ENCODE results near the gene FCAR. TPM values are rescaled to one million over a fixed set of nuclear protein-coding genes. Genes with fewer than 3 reads are reported as not detected.

The FCAR gene
- total and polyA plus RNA-seq, 2 experiments from 2014 or later = not detected

DNA sequence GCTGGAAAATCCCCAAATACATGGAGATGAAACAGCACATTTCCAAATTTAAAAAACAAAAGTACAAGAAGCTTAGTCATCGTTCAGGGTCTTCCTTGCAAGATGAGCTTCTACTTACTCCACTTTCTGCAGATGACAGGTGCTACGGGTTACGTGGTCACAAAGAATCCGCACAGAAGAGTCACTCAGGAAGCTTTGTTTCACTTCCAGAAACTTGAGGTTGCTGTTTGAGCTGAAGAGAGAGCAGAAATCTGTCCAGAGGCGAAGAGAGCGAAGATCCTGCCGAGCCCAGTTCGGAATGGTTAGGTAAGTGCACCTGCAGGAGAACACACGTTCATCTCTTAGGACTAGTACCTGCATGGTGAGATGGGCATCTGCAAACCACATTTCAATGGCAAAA lies 63.9 kb downstream of the FCAR start:
- no peak overlapping the region for H3K4me2 ChIP-seq
- H2AFZ ChIP-seq = no peak overlapping the region
- no peaks in the 10 kb centered on the region for H3K9me2 ChIP-seq (ENCODE audit: insufficient read depth)
- no peak overlapping the region for H3K27ac Mint-ChIP-seq
- H3K4me1 Mint-ChIP-seq = peaks cover 2% of the 10 kb centered on the region; the same call in 2 of the 3 replicates
- H3F3A ChIP-seq (replicated peaks; ENCODE audit: low read depth) = no peaks in the 10 kb centered on the region
- ATAC-seq (no peak), DNase-seq (ENCODE audit: low spot score) (no peak)
- H3K9me3 Mint-ChIP-seq = peaks cover 29% of the 10 kb centered on the region
- H3K27me3 Mint-ChIP-seq (ENCODE audit: insufficient read depth, low read depth, poor library complexity) = no peaks in the 10 kb centered on the region
- TF ChIP-seq, protein P1, sequence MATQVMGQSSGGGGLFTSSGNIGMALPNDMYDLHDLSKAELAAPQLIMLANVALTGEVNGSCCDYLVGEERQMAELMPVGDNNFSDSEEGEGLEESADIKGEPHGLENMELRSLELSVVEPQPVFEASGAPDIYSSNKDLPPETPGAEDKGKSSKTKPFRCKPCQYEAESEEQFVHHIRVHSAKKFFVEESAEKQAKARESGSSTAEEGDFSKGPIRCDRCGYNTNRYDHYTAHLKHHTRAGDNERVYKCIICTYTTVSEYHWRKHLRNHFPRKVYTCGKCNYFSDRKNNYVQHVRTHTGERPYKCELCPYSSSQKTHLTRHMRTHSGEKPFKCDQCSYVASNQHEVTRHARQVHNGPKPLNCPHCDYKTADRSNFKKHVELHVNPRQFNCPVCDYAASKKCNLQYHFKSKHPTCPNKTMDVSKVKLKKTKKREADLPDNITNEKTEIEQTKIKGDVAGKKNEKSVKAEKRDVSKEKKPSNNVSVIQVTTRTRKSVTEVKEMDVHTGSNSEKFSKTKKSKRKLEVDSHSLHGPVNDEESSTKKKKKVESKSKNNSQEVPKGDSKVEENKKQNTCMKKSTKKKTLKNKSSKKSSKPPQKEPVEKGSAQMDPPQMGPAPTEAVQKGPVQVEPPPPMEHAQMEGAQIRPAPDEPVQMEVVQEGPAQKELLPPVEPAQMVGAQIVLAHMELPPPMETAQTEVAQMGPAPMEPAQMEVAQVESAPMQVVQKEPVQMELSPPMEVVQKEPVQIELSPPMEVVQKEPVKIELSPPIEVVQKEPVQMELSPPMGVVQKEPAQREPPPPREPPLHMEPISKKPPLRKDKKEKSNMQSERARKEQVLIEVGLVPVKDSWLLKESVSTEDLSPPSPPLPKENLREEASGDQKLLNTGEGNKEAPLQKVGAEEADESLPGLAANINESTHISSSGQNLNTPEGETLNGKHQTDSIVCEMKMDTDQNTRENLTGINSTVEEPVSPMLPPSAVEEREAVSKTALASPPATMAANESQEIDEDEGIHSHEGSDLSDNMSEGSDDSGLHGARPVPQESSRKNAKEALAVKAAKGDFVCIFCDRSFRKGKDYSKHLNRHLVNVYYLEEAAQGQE (IDR thresholded peaks at IDR 0.05; ENCODE audit: unreplicated experiment) = no peak
- no peak for TF ChIP-seq CREB1 (CRISPR knock-in tag; IDR thresholded peaks at IDR 0.05; ENCODE audit: low read depth)
- TF ChIP-seq, protein P2, sequence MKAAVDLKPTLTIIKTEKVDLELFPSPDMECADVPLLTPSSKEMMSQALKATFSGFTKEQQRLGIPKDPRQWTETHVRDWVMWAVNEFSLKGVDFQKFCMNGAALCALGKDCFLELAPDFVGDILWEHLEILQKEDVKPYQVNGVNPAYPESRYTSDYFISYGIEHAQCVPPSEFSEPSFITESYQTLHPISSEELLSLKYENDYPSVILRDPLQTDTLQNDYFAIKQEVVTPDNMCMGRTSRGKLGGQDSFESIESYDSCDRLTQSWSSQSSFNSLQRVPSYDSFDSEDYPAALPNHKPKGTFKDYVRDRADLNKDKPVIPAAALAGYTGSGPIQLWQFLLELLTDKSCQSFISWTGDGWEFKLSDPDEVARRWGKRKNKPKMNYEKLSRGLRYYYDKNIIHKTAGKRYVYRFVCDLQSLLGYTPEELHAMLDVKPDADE (IDR thresholded peaks at IDR 0.05) = no peak
- no peak for TF ChIP-seq NANOG (IDR thresholded peaks at IDR 0.05; ENCODE audit: borderline replicate concordance)
- no peak for TF ChIP-seq ZNF331 (CRISPR knock-in tag; IDR thresholded peaks at IDR 0.05; ENCODE audit: low read depth)
- no peak for TF ChIP-seq POLR2AphosphoS5 (IDR thresholded peaks at IDR 0.05; ENCODE audit: low read depth)
- no peak for TF ChIP-seq EZH2 (IDR thresholded peaks at IDR 0.05; ENCODE audit: low read depth, unreplicated experiment)
- TF ChIP-seq, protein P3, sequence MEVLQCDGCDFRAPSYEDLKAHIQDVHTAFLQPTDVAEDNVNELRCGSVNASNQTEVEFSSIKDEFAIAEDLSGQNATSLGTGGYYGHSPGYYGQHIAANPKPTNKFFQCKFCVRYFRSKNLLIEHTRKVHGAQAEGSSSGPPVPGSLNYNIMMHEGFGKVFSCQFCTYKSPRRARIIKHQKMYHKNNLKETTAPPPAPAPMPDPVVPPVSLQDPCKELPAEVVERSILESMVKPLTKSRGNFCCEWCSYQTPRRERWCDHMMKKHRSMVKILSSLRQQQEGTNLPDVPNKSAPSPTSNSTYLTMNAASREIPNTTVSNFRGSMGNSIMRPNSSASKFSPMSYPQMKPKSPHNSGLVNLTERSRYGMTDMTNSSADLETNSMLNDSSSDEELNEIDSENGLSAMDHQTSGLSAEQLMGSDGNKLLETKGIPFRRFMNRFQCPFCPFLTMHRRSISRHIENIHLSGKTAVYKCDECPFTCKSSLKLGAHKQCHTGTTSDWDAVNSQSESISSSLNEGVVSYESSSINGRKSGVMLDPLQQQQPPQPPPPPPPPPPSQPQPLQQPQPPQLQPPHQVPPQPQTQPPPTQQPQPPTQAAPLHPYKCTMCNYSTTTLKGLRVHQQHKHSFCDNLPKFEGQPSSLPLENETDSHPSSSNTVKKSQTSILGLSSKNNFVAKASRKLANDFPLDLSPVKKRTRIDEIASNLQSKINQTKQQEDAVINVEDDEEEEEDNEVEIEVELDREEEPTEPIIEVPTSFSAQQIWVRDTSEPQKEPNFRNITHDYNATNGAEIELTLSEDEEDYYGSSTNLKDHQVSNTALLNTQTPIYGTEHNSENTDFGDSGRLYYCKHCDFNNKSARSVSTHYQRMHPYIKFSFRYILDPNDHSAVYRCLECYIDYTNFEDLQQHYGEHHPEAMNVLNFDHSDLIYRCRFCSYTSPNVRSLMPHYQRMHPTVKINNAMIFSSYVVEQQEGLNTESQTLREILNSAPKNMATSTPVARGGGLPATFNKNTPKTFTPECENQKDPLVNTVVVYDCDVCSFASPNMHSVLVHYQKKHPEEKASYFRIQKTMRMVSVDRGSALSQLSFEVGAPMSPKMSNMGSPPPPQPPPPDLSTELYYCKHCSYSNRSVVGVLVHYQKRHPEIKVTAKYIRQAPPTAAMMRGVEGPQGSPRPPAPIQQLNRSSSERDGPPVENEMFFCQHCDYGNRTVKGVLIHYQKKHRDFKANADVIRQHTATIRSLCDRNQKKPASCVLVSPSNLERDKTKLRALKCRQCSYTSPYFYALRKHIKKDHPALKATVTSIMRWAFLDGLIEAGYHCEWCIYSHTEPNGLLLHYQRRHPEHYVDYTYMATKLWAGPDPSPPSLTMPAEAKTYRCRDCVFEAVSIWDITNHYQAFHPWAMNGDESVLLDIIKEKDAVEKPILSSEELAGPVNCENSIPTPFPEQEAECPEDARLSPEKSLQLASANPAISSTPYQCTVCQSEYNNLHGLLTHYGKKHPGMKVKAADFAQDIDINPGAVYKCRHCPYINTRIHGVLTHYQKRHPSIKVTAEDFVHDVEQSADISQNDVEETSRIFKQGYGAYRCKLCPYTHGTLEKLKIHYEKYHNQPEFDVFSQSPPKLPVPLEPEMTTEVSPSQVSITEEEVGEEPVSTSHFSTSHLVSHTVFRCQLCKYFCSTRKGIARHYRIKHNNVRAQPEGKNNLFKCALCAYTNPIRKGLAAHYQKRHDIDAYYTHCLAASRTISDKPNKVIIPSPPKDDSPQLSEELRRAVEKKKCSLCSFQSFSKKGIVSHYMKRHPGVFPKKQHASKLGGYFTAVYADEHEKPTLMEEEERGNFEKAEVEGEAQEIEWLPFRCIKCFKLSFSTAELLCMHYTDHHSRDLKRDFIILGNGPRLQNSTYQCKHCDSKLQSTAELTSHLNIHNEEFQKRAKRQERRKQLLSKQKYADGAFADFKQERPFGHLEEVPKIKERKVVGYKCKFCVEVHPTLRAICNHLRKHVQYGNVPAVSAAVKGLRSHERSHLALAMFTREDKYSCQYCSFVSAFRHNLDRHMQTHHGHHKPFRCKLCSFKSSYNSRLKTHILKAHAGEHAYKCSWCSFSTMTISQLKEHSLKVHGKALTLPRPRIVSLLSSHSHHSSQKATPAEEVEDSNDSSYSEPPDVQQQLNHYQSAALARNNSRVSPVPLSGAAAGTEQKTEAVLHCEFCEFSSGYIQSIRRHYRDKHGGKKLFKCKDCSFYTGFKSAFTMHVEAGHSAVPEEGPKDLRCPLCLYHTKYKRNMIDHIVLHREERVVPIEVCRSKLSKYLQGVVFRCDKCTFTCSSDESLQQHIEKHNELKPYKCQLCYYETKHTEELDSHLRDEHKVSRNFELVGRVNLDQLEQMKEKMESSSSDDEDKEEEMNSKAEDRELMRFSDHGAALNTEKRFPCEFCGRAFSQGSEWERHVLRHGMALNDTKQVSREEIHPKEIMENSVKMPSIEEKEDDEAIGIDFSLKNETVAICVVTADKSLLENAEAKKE (CRISPR knock-in tag; IDR thresholded peaks at IDR 0.05) = no peak
- TF ChIP-seq, protein P4, sequence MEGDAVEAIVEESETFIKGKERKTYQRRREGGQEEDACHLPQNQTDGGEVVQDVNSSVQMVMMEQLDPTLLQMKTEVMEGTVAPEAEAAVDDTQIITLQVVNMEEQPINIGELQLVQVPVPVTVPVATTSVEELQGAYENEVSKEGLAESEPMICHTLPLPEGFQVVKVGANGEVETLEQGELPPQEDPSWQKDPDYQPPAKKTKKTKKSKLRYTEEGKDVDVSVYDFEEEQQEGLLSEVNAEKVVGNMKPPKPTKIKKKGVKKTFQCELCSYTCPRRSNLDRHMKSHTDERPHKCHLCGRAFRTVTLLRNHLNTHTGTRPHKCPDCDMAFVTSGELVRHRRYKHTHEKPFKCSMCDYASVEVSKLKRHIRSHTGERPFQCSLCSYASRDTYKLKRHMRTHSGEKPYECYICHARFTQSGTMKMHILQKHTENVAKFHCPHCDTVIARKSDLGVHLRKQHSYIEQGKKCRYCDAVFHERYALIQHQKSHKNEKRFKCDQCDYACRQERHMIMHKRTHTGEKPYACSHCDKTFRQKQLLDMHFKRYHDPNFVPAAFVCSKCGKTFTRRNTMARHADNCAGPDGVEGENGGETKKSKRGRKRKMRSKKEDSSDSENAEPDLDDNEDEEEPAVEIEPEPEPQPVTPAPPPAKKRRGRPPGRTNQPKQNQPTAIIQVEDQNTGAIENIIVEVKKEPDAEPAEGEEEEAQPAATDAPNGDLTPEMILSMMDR (conservative IDR thresholded peaks at IDR 0.05; ENCODE audit: low read depth in 2 of 2) = no peak
- no peak for TF ChIP-seq ZNF114 (CRISPR knock-in tag; IDR thresholded peaks at IDR 0.05)
- no peak for TF ChIP-seq JUNB (IDR thresholded peaks at IDR 0.05; ENCODE audit: unreplicated experiment)
- no peak for TF ChIP-seq STAT1 (IDR thresholded peaks at IDR 0.05; ENCODE audit: unreplicated experiment)
- no peak for TF ChIP-seq EZH2phosphoT487 (IDR thresholded peaks at IDR 0.05; ENCODE audit: unreplicated experiment)
- H3K79me2 ChIP-seq (replicated peaks; ENCODE audit: insufficient read depth) = no peaks in the 10 kb centered on the region
- H3K4me1 ChIP-seq (ENCODE audit: insufficient read depth) = 0 out of 2 replicates have a peak, but pooled peaks cover 3% of the 10 kb centered on the region
- H4K20me1 ChIP-seq (replicated peaks; ENCODE audit: insufficient read depth) = no peaks in the 10 kb centered on the region
- H3K4me3 ChIP-seq = no peak overlapping the region
- no peak overlapping the region for H3K4me3 Mint-ChIP-seq
- H3K27me3 ChIP-seq (ENCODE audit: insufficient read depth) = no peaks in the 10 kb centered on the region
- no peak overlapping the region for H3K27ac ChIP-seq (ENCODE audit: low read depth)
- H3K36me3 Mint-ChIP-seq (ENCODE audit: low read depth) = no peaks in the 10 kb centered on the region; the same call in 1 of the 3 replicates
- no peaks in the 10 kb centered on the region for H3K36me3 ChIP-seq (ENCODE audit: insufficient read depth)
